Measurements from ENCODE around the gene PLA2G4A.
"Not testable (repeated sequence)": the region's sequence is repeated elsewhere in the genome, so short reads cannot be mapped to it uniquely, and the experiment has no call there.

Gene PLA2G4A

GRCh38 chr1:186875896-186876835, 47.4 kb downstream of the PLA2G4A start:
- no peak for DNase-seq (ENCODE audit: low read depth)

GRCh38 chr1:186878356-186878755, 49.6 kb downstream of the PLA2G4A start:
- DNase-seq (ENCODE audit: low read depth): no peak

GRCh38 chr1:186880982-186881381, 52.2 kb downstream of the PLA2G4A start:
- DNase-seq (ENCODE audit: low read depth): no peak

GRCh38 chr1:186882372-186883134, 53.8 kb downstream of the PLA2G4A start:
- no peak for DNase-seq (ENCODE audit: low read depth)

GRCh38 chr1:186884251-186884650, 55.5 kb downstream of the PLA2G4A start:
- no peak for DNase-seq (ENCODE audit: low read depth)

- DNase-seq (ENCODE audit: low read depth): no peak
Observed at GRCh38 chr1:186887203-186887602, 58.5 kb downstream of the PLA2G4A start.

GRCh38 chr1:186888367-186888766, 59.6 kb downstream of the PLA2G4A start:
- DNase-seq (ENCODE audit: low read depth): no peak

- DNase-seq (ENCODE audit: low read depth): no peak
Observed at GRCh38 chr1:186892936-186893335, 64.2 kb downstream of the PLA2G4A start.

- DNase-seq (ENCODE audit: low read depth): no peak
Observed at GRCh38 chr1:186894415-186894814, 65.7 kb downstream of the PLA2G4A start.

GRCh38 chr1:186896211-186896610, 67.5 kb downstream of the PLA2G4A start:
- DNase-seq (ENCODE audit: low read depth): no peak

GRCh38 chr1:186897008-186897407, 68.3 kb downstream of the PLA2G4A start:
- no peak for DNase-seq (ENCODE audit: low read depth)

- no peak for DNase-seq (ENCODE audit: low read depth)
Observed at GRCh38 chr1:186899577-186899976, 70.8 kb downstream of the PLA2G4A start.

GRCh38 chr1:186899977-186900376, 71.2 kb downstream of the PLA2G4A start:
- DNase-seq (ENCODE audit: low read depth): no peak

GRCh38 chr1:186900539-186901237, 71.9 kb downstream of the PLA2G4A start:
- DNase-seq (ENCODE audit: low read depth): no peak

- DNase-seq (ENCODE audit: low read depth): no peak
Observed at GRCh38 chr1:186901631-186902030, 72.9 kb downstream of the PLA2G4A start.

GRCh38 chr1:186903374-186904136, 74.8 kb downstream of the PLA2G4A start:
- no peak for DNase-seq (ENCODE audit: low read depth)

- no peak for DNase-seq (ENCODE audit: low read depth)
Observed at GRCh38 chr1:186904361-186904760, 75.6 kb downstream of the PLA2G4A start.

- no peak for DNase-seq (ENCODE audit: low read depth)
Observed at GRCh38 chr1:186905561-186905960, 76.8 kb downstream of the PLA2G4A start.

GRCh38 chr1:186915555-186915954, 86.8 kb downstream of the PLA2G4A start:
- DNase-seq (ENCODE audit: low read depth): no peak

GRCh38 chr1:186917106-186917786, 88.5 kb downstream of the PLA2G4A start:
- DNase-seq (ENCODE audit: low read depth): not testable (repeated sequence)

- not testable (repeated sequence) for DNase-seq (ENCODE audit: low read depth)
Observed at GRCh38 chr1:186921386-186921785, 92.6 kb downstream of the PLA2G4A start.

Data from activated T-cell treated with anti-CD3 and anti-CD28 coated beads for 1 hour (primary cell).